GM23338 (cell line): ENCODE results near the gene NFE2. TPM values are rescaled to one million over a fixed set of nuclear protein-coding genes. Genes with fewer than 3 reads are reported as not detected.

ENCODE experiments used
- ATAC-seq: fragments of 200-7000 bp; cut with Tn5 transposase; 3 replicates; pipeline ENCODE4 v1.9.1; 2020
- DNase-seq: peaks from one replicate; pipeline ENCODE4 v3.0.0-alpha.2; 2015; ENCODE audit warnings: low spot score
- H2AFZ ChIP-seq: fragments of 200-600 bp; sonication (generic); 2 replicates; pipeline ENCODE4 v1.8.0; 2016; ENCODE audit warnings: antibody characterized with exemption, mild to moderate bottlenecking, moderate library complexity
- H3F3A ChIP-seq: fragments of 200-600 bp; sonication (generic); replicated peaks from 2 replicates; pipeline ENCODE4 v1.8.0; 2017; ENCODE audit warnings: antibody characterized with exemption, mixed run types, low read depth
- H3K27ac ChIP-seq: fragments of 200-600 bp; sonication (generic); 2 replicates; pipeline ENCODE4 v1.6.1; 2016; ENCODE audit warnings: low read depth
- H3K27me3 ChIP-seq: fragments of 200-600 bp; sonication (generic); 2 replicates; pipeline ENCODE4 v1.8.0; 2016; ENCODE audit warnings: mild to moderate bottlenecking, mixed run types, moderate library complexity; ENCODE audit not compliant: insufficient read depth
- H3K36me3 ChIP-seq: fragments of 200-600 bp; sonication (generic); 2 replicates; pipeline ENCODE4 v1.8.0; 2016; ENCODE audit warnings: mild to moderate bottlenecking; ENCODE audit not compliant: insufficient read depth
- H3K4me1 ChIP-seq: fragments of 200-600 bp; sonication (generic); 2 replicates; pipeline ENCODE4 v1.8.0; 2016; ENCODE audit warnings: mild to moderate bottlenecking, moderate library complexity; ENCODE audit not compliant: insufficient read depth
- H3K4me2 ChIP-seq: fragments of 200-600 bp; sonication (generic); 2 replicates; pipeline ENCODE4 v1.7.1; 2017; ENCODE audit warnings: mixed run types
- H3K4me3 ChIP-seq: fragments of 200-600 bp; sonication (generic); 2 replicates; pipeline ENCODE4 v1.6.1; 2016; ENCODE audit warnings: mixed run types
- H3K79me2 ChIP-seq: fragments of 200-600 bp; sonication (generic); replicated peaks from 2 replicates; pipeline ENCODE4 v1.8.0; 2017; ENCODE audit warnings: mild to moderate bottlenecking; ENCODE audit not compliant: insufficient read depth
- H3K9me2 ChIP-seq: fragments of 200-600 bp; sonication (generic); 2 replicates; pipeline ENCODE4 v1.8.0; 2017; ENCODE audit not compliant: insufficient read depth
- H4K20me1 ChIP-seq: fragments of 200-600 bp; sonication (generic); replicated peaks from 2 replicates; pipeline ENCODE4 v1.8.0; 2017; ENCODE audit warnings: mild to moderate bottlenecking; ENCODE audit not compliant: insufficient read depth
- H3K27ac Mint-ChIP-seq: 2 replicates; pipeline ENCODE4 v1.8.0; 2020; ENCODE audit warnings: inconsistent platforms, mild to moderate bottlenecking, moderate library complexity, mixed read lengths
- H3K27me3 Mint-ChIP-seq: 3 replicates; pipeline ENCODE4 v1.8.0; 2022; ENCODE audit warnings: low read depth, mild to moderate bottlenecking, moderate library complexity, mixed read lengths, inconsistent platforms; ENCODE audit not compliant: insufficient read depth, poor library complexity
- H3K36me3 Mint-ChIP-seq: 3 replicates; pipeline ENCODE4 v1.8.0; 2021; ENCODE audit warnings: low read depth, mild to moderate bottlenecking, inconsistent platforms, moderate library complexity, mixed read lengths
- H3K4me1 Mint-ChIP-seq: 3 replicates; pipeline ENCODE4 v1.8.0; 2020; ENCODE audit warnings: mild to moderate bottlenecking, inconsistent platforms, mixed read lengths
- H3K4me3 Mint-ChIP-seq: 3 replicates; pipeline ENCODE4 v1.8.0; 2021; ENCODE audit warnings: moderate library complexity, mild to moderate bottlenecking, inconsistent platforms, mixed read lengths
- H3K9me3 Mint-ChIP-seq: 3 replicates; pipeline ENCODE4 v1.8.0; 2020; ENCODE audit warnings: moderate library complexity, mild to moderate bottlenecking, inconsistent platforms, mixed read lengths
- CREB1 ChIP-seq: fragments of 250-450 bp; sonication (Bioruptor Pico); IDR thresholded peaks from 2 replicates; pipeline ENCODE4 v1.5.0; 2020; ENCODE audit warnings: low read depth, mild to moderate bottlenecking, moderate library complexity
- CTCF ChIP-seq, 2 experiments: fragments of 200-600 bp in 1 of 2; sonication (generic) in 1 of 2; conservative IDR thresholded peaks; 2 replicates each; pipeline versions ENCODE4 v1.5.1 to v1.6.1; 2016 to 2017; ENCODE audit warnings: antibody characterized with exemption in 2 of 2, low read depth in 2 of 2, mild to moderate bottlenecking in 2 of 2, moderate library complexity in 1 of 2
- ETS1 ChIP-seq: IDR thresholded peaks from 2 replicates; pipeline ENCODE4 v1.6.1; 2016; ENCODE audit warnings: antibody characterized with exemption
- EZH2 ChIP-seq: fragments of 200-600 bp; sonication (generic); IDR thresholded peaks from one replicate; pipeline ENCODE4 v1.8.0; 2017; ENCODE audit warnings: antibody characterized with exemption, mild to moderate bottlenecking, low read depth; ENCODE audit not compliant: unreplicated experiment
- EZH2phosphoT487 ChIP-seq: fragments of 200-600 bp; sonication (generic); IDR thresholded peaks from one replicate; pipeline ENCODE4 v1.8.1; 2018; ENCODE audit warnings: antibody characterized with exemption; ENCODE audit not compliant: unreplicated experiment
- JUNB ChIP-seq: IDR thresholded peaks from one replicate; pipeline ENCODE4 v1.6.1; 2016; ENCODE audit warnings: antibody characterized with exemption; ENCODE audit not compliant: unreplicated experiment
- NANOG ChIP-seq: IDR thresholded peaks from 2 replicates; pipeline ENCODE4 v1.6.1; 2016; ENCODE audit warnings: antibody characterized with exemption, borderline replicate concordance
- POLR2AphosphoS5 ChIP-seq: IDR thresholded peaks from 2 replicates; pipeline ENCODE4 v1.6.1; 2016; ENCODE audit warnings: antibody characterized with exemption, low read depth
- REST ChIP-seq: IDR thresholded peaks from one replicate; pipeline ENCODE4 v1.6.1; 2018; ENCODE audit warnings: antibody characterized with exemption; ENCODE audit not compliant: unreplicated experiment
- STAT1 ChIP-seq: IDR thresholded peaks from one replicate; pipeline ENCODE4 v1.6.1; 2016; ENCODE audit warnings: antibody characterized with exemption; ENCODE audit not compliant: unreplicated experiment
- ZNF114 ChIP-seq: fragments of 250-450 bp; sonication (Bioruptor Pico); IDR thresholded peaks from 2 replicates; pipeline ENCODE4 v1.5.0; 2020; ENCODE audit warnings: mild to moderate bottlenecking, moderate library complexity
- ZNF331 ChIP-seq: fragments of 250-450 bp; sonication (Bioruptor Pico); IDR thresholded peaks from 2 replicates; pipeline ENCODE4 v1.5.0; 2020; ENCODE audit warnings: low read depth, mild to moderate bottlenecking, moderate library complexity
- ZNF462 ChIP-seq: fragments of 250-450 bp; sonication (Bioruptor Pico); IDR thresholded peaks from 2 replicates; pipeline ENCODE4 v1.5.0; 2020; ENCODE audit warnings: mild to moderate bottlenecking, moderate library complexity
- polyA plus RNA-seq: library from polyadenylated mRNA; unstranded; fragments of >200 nt; fragmentation: Nextera tagmentation; extraction: Ambion mirVana; gene quantifications from 2 replicates; pipeline ENCODE4 v1.2.1, GENCODE V29; 2016
- total RNA-seq: library from RNA; depleted of rRNA; stranded (reverse); fragments of >200 nt; shearing (Covaris generic); gene quantifications from 2 replicates; pipeline ENCODE4 v1.2.3, GENCODE V29; 2014

The NFE2 gene
- total and polyA plus RNA-seq, 2 experiments from 2014 or later: 1.3 to 1.8 TPM

GRCh38 chr12:54337854-54338650 lies 37.2 kb upstream of the NFE2 start:
- H3K36me3 ChIP-seq: peaks cover 14% of the 10 kb centered on the region
- H3K4me1 ChIP-seq: peaks cover 10% of the 10 kb centered on the region; the same call in 1 of the 2 replicates
- no peak overlapping the region for H3K4me2 ChIP-seq
- H3K9me2 ChIP-seq: no peaks in the 10 kb centered on the region
- no peaks in the 10 kb centered on the region for H3K9me3 Mint-ChIP-seq
- ATAC-seq (no peak), DNase-seq (no peak)
- peaks cover 16% of the 10 kb centered on the region for H3K79me2 ChIP-seq
- H3K27me3 ChIP-seq: no peaks in the 10 kb centered on the region
- no peak overlapping the region for H3K27ac Mint-ChIP-seq
- peaks cover 18% of the 10 kb centered on the region for H3K36me3 Mint-ChIP-seq
- H3K4me1 Mint-ChIP-seq: peaks cover 2% of the 10 kb centered on the region; the same call in 1 of the 3 replicates
- H2AFZ ChIP-seq: no peak overlapping the region
- peaks cover 11% of the 10 kb centered on the region for H4K20me1 ChIP-seq
- H3K4me3 ChIP-seq: no peak overlapping the region
- H3K27me3 Mint-ChIP-seq: peaks cover 6% of the 10 kb centered on the region
- H3K4me3 Mint-ChIP-seq: no peak overlapping the region
- H3K27ac ChIP-seq: no peak overlapping the region
- TF ChIP-seq CREB1 (no peak), JUNB (no peak), EZH2 (no peak), REST (no peak), STAT1 (no peak), CTCF (conservative IDR thresholded peaks at IDR 0.05; ENCODE audit: low read depth in 2 of 2) (no peak), EZH2phosphoT487 (no peak), ZNF331 (CRISPR knock-in tag) (no peak), ETS1 (no peak), ZNF462 (CRISPR knock-in tag) (no peak), ZNF114 (CRISPR knock-in tag) (no peak), NANOG (no peak), POLR2AphosphoS5 (no peak)
- H3F3A ChIP-seq: peaks cover 14% of the 10 kb centered on the region
